ENCODE results near the gene TNIP1.
A peak's percentile ranks its signal among the peaks of the same experiment; 100 is the strongest.

TNIP1 gene

GRCh38 chr5:151038801-151039238 lies 42.0 kb downstream of the TNIP1 start:
- H3K27me3 Mint-ChIP-seq = no peaks in the 10 kb centered on the region
- H3K9me3 Mint-ChIP-seq = no peaks in the 10 kb centered on the region
- peaks cover 98% of the 10 kb centered on the region for H3K36me3 Mint-ChIP-seq (ENCODE audit: low read depth)
- H3K4me1 Mint-ChIP-seq (ENCODE audit: low read depth) = peaks cover 13% of the 10 kb centered on the region
- peak overlapping the region; percentile 90 for H3K27ac Mint-ChIP-seq
- no peak for DNase-seq
- H3K4me3 Mint-ChIP-seq = no peak overlapping the region

GRCh38 chr5:151038412-151038745 lies 42.5 kb downstream of the TNIP1 start:
- no peaks in the 10 kb centered on the region for H3K9me3 Mint-ChIP-seq
- H3K4me3 Mint-ChIP-seq = no peak overlapping the region
- peak overlapping the region; percentile 90 for H3K27ac Mint-ChIP-seq
- H3K27me3 Mint-ChIP-seq = no peaks in the 10 kb centered on the region
- peaks cover 13% of the 10 kb centered on the region for H3K4me1 Mint-ChIP-seq (ENCODE audit: low read depth)
- H3K36me3 Mint-ChIP-seq (ENCODE audit: low read depth) = peaks cover 98% of the 10 kb centered on the region
- no peak for DNase-seq

- H3K27me3 Mint-ChIP-seq = no peaks in the 10 kb centered on the region
- H3K27ac Mint-ChIP-seq = peak overlapping the region; percentile 46
- no peak overlapping the region for H3K4me3 Mint-ChIP-seq
- H3K4me1 Mint-ChIP-seq (ENCODE audit: low read depth) = peaks cover 13% of the 10 kb centered on the region
- no peaks in the 10 kb centered on the region for H3K9me3 Mint-ChIP-seq
- no peak for DNase-seq
- peaks cover 97% of the 10 kb centered on the region for H3K36me3 Mint-ChIP-seq (ENCODE audit: low read depth)
These were observed 43.0 kb downstream of the TNIP1 start for GRCh38 chr5:151037561-151038411.

- Mint-ChIP-seq H3K9me3 (no peaks in the 10 kb centered on the region), H3K27ac (peak overlapping the region; percentile 3), H3K4me1 (ENCODE audit: low read depth) (peaks cover 13% of the 10 kb centered on the region), H3K27me3 (no peaks in the 10 kb centered on the region), H3K36me3 (ENCODE audit: low read depth) (peaks cover 97% of the 10 kb centered on the region), H3K4me3 (no peak overlapping the region)
- no peak for DNase-seq
These were observed 44.3 kb downstream of the TNIP1 start for GRCh38 chr5:151036556-151036955.

- H3K27ac Mint-ChIP-seq = peak overlapping the region; percentile 50
- DNase-seq = no peak
- H3K36me3 Mint-ChIP-seq (ENCODE audit: low read depth) = peaks cover 97% of the 10 kb centered on the region
- no peaks in the 10 kb centered on the region for H3K9me3 Mint-ChIP-seq
- no peak overlapping the region for H3K4me3 Mint-ChIP-seq
- peaks cover 12% of the 10 kb centered on the region for H3K4me1 Mint-ChIP-seq (ENCODE audit: low read depth)
- no peaks in the 10 kb centered on the region for H3K27me3 Mint-ChIP-seq
These were observed 46.1 kb downstream of the TNIP1 start for GRCh38 chr5:151034422-151035379.

GRCh38 chr5:151033217-151033934 lies 47.5 kb downstream of the TNIP1 start:
- DNase-seq = no peak
- Mint-ChIP-seq H3K9me3 (no peaks in the 10 kb centered on the region), H3K27me3 (no peaks in the 10 kb centered on the region), H3K27ac (no peak overlapping the region), H3K36me3 (ENCODE audit: low read depth) (peaks cover 98% of the 10 kb centered on the region), H3K4me3 (no peak overlapping the region), H3K4me1 (ENCODE audit: low read depth) (peaks cover under 1% of the 10 kb centered on the region)

- Mint-ChIP-seq H3K9me3 (no peaks in the 10 kb centered on the region), H3K27me3 (no peaks in the 10 kb centered on the region), H3K36me3 (ENCODE audit: low read depth) (peaks cover 98% of the 10 kb centered on the region), H3K4me1 (ENCODE audit: low read depth) (no peaks in the 10 kb centered on the region), H3K4me3 (no peak overlapping the region), H3K27ac (no peak overlapping the region)
- no peak for DNase-seq
These were observed 49.3 kb downstream of the TNIP1 start for GRCh38 chr5:151031554-151031953.

- Mint-ChIP-seq H3K27ac (peak overlapping the region; percentile 50), H3K4me3 (no peak overlapping the region), H3K27me3 (no peaks in the 10 kb centered on the region), H3K36me3 (ENCODE audit: low read depth) (peaks cover 98% of the 10 kb centered on the region), H3K4me1 (ENCODE audit: low read depth) (no peaks in the 10 kb centered on the region), H3K9me3 (no peaks in the 10 kb centered on the region)
- DNase-seq = no peak
These were observed 50.5 kb downstream of the TNIP1 start for GRCh38 chr5:151030379-151030778.

- H3K27me3 Mint-ChIP-seq = no peaks in the 10 kb centered on the region
- H3K4me3 Mint-ChIP-seq = no peak overlapping the region
- no peak overlapping the region for H3K27ac Mint-ChIP-seq
- no peak for DNase-seq
- peaks cover 98% of the 10 kb centered on the region for H3K36me3 Mint-ChIP-seq (ENCODE audit: low read depth)
- no peaks in the 10 kb centered on the region for H3K4me1 Mint-ChIP-seq (ENCODE audit: low read depth)
- H3K9me3 Mint-ChIP-seq = no peaks in the 10 kb centered on the region
These were observed 50.8 kb downstream of the TNIP1 start for GRCh38 chr5:151030056-151030336.

GRCh38 chr5:151029179-151030055 lies 51.4 kb downstream of the TNIP1 start:
- DNase-seq = no peak
- H3K4me3 Mint-ChIP-seq = no peak overlapping the region
- H3K4me1 Mint-ChIP-seq (ENCODE audit: low read depth) = no peaks in the 10 kb centered on the region
- H3K9me3 Mint-ChIP-seq = no peaks in the 10 kb centered on the region
- H3K27me3 Mint-ChIP-seq = no peaks in the 10 kb centered on the region
- H3K27ac Mint-ChIP-seq = peak overlapping the region; percentile 40
- H3K36me3 Mint-ChIP-seq (ENCODE audit: low read depth) = peaks cover 95% of the 10 kb centered on the region

GRCh38 chr5:151028717-151029116 lies 52.1 kb downstream of the TNIP1 start:
- H3K27ac Mint-ChIP-seq = no peak overlapping the region

GRCh38 chr5:151027961-151028479 lies 52.8 kb downstream of the TNIP1 start:
- no peak overlapping the region for H3K27ac Mint-ChIP-seq
- H3K36me3 Mint-ChIP-seq (ENCODE audit: low read depth) = peaks cover 83% of the 10 kb centered on the region
- no peaks in the 10 kb centered on the region for H3K9me3 Mint-ChIP-seq

More at GRCh38 chr5:151028717-151029116, 52.1 kb downstream of the TNIP1 start:
- Mint-ChIP-seq H3K36me3 (ENCODE audit: low read depth) (peaks cover 88% of the 10 kb centered on the region), H3K9me3 (no peaks in the 10 kb centered on the region), H3K27me3 (no peaks in the 10 kb centered on the region), H3K4me3 (no peak overlapping the region), H3K4me1 (ENCODE audit: low read depth) (no peaks in the 10 kb centered on the region)
- DNase-seq = no peak

GRCh38 chr5:151026679-151027078 lies 54.2 kb downstream of the TNIP1 start:
- no peak for DNase-seq
- Mint-ChIP-seq H3K4me3 (no peak overlapping the region), H3K27ac (peak overlapping the region; percentile 4), H3K27me3 (peaks cover 4% of the 10 kb centered on the region), H3K36me3 (ENCODE audit: low read depth) (peaks cover 73% of the 10 kb centered on the region), H3K4me1 (ENCODE audit: low read depth) (peaks cover 4% of the 10 kb centered on the region), H3K9me3 (no peaks in the 10 kb centered on the region)

More at GRCh38 chr5:151027961-151028479, 52.8 kb downstream of the TNIP1 start:
- no peaks in the 10 kb centered on the region for H3K27me3 Mint-ChIP-seq
- no peak overlapping the region for H3K4me3 Mint-ChIP-seq
- H3K4me1 Mint-ChIP-seq (ENCODE audit: low read depth) = no peaks in the 10 kb centered on the region
- no peak for DNase-seq

Data from activated T-cell treated with anti-CD3 and anti-CD28 coated beads, Interleukin-2, amount 50 U/mL, for 24 hours (primary cell).